Amniotic epithelial cell (primary cell): ENCODE results near the gene DUSP16.

ENCODE experiments used
- DNase-seq: peaks from one replicate; pipeline ENCODE4 v3.0.0-alpha.2; 2010; ENCODE audit warnings: low read depth

Gene DUSP16

DNA sequence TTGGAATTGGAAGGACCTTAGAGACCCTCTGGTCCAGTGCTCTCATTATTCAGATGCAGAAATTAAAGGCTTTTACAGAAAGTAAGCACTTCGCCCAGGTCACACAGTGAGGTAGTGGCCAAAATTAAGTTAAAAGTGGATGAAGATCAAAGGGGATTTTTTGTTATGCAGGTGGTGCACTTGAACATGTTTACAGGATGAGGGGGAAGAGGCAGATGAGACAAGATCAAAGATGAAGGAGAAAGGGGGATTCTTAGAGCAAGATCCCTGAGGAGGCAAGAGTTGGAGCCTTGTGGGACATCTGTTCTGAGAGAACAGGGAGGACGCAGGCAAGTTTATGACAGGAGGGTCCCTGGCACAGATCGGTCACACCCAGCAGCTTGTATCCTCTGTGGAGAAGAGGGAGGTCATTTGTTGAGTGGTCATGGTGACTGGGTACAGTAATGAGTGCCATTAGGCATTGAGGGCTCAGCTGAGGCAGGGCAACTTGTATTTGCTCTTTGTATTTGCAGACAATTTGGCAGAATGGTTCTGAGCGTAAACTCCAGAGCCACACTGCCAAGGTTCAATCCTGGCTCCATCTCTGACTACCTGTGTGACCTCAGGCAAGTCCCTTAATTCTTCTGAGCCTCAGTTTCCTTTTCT lies 121.8 kb downstream of the DUSP16 start:
- DNase-seq: no peak

DNA sequence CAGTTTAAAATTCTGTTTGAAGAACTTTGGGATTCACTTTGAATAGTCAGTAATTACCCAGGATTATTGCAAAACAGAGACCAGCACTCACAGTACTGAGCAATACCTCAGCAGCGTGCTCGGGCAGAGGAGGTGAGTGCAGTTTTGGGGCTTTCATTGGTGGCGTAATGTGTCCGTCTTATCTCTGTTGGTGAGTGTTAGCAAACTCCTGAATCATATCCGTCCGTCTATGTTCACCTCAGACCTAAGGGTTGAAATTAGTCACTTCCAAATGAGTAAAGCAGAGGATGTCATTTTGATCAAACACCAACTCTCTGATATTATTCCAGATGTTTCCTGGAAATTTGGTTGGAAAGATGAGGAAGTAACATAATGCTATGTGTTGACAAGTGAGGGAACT lies 123.0 kb downstream of the DUSP16 start:
- peak; percentile 98 for DNase-seq

DNA sequence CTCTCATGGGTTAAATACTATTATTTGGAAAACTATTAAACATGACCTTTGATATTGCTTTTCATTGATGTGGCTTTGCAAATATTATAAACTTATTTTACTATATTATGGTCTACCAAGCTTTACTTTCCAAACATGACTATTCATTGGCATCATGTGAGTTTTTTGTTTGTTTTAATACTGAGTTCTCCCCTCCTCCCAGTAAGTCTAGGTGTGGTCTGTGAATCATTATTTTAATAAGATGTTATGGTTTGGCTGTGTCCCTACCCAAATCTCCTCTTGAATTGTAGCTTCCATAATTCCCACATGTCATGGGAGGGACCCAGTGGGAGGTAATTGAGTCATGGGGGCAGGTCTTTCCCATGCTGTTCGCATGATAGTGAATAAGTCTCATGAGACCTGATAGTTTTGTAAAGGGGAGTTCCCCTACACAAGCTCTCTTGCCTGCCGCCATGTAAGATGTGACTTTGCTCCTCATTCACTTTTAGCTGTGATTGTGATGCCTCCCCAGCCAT lies 125.8 kb downstream of the DUSP16 start:
- DNase-seq: no peak

DNA sequence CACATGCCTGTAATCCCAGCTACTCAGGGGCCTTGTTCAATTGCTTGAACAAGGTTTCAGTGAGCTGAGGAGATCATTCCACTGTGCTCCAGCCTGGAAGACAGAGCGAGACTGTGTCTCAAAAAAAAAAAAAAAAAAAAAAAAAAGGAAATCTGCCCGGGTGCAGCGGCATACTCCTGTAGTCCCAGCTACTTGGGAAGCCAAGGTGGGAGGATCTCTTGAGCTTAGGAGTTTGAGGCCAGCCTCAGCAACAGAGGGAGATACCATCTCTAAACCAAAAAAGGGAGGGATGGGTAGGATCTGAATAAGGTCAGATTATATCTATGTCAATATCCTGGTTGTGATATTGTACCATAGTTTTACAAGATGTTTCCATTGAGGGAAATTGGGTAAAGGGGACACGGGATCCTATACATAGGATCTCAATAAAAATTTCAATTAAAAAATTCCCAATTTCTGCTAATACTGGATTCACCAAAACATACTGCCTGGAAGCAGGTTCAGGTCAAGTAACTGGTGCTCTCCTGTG lies 129.4 kb downstream of the DUSP16 start:
- no peak for DNase-seq

DNA sequence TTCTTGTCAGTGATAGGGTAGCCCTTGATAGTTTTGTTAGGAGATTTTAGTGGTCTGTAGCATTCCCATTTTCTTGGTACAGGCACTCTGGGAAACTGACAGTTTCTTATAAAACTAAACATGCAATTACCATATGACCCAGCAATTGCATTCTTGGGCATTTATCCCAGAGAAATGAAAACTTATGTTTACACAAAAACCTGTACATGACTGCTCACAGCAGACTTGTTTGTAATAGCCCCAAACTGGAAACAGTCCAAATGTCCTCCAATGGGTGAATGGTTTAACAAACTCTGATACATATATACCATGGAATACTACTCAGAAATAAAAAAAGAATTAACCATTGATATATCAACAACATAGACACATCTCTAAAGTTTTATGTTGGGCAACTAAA lies 130.3 kb downstream of the DUSP16 start:
- peak; percentile 75 for DNase-seq

DNA sequence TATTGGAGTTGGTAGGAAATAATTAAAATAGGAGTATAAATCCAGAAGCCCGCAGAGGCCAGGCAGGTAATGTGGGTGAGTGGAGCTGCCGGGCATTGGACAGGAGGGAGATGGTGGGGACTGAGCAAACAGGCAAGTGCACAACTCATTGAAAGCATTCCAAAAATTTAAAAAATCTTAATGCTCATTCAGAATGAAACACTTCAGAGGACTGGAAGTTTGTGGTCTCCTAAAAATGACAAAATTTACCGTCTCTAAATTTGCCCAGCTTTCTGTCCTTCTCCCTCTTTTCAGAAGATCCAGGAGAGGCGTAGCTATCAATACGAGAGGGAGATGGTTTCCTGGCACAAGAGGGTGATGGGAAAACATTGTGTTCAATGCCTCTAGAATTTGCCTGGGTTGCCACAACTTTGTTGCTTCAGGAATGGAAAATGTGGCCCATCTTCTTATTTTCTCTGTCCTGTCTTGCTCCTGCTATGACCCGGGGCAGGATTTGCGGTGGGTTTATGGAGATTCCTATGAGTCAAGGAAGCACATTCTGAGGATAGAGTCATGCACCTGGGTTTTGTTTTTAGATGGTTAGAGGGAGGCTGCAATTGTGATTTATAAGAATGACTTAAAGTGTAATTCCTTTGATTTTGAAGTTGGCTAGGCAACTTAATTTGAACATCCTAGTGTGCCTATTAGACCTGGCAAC lies 133.6 kb downstream of the DUSP16 start:
- DNase-seq: no peak

DNA sequence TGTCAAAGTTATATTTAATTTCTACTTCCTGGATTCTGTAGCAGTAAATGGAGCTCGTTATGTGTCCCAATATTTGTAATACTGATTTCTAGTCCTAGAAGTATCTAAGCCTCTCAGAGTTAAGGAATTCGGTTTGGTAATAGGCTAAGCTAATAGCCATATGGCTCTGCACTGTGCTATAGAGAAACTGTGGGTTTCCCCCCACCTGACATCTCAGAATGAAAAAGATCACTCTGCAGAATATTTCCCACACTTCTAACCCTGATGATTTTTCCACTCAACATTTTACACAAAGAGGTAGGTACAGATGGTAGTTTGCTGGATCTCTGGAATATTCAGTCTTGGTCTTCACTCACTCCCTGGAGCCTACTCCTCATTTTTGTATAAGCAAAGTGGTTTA lies 134.6 kb downstream of the DUSP16 start:
- no peak for DNase-seq

DNA sequence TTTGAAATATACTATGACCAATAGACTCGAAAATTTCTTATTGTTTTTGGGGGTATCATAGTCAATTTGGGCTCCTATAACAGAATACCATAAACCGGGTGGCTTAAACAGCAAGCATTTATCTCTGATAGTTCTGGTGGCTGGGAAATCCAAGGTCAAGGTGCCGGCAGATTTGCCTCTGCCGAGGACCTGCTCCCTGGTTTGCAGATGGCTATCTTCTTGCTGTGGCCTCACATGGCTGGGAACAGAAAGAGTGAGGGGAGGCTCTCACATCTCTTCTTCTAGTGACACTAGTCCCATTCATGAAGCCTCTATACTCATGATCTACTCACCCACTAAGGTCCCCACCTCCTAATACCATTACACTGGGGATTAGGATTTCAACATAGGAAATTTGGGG lies 135.1 kb downstream of the DUSP16 start:
- DNase-seq: no peak

DNA sequence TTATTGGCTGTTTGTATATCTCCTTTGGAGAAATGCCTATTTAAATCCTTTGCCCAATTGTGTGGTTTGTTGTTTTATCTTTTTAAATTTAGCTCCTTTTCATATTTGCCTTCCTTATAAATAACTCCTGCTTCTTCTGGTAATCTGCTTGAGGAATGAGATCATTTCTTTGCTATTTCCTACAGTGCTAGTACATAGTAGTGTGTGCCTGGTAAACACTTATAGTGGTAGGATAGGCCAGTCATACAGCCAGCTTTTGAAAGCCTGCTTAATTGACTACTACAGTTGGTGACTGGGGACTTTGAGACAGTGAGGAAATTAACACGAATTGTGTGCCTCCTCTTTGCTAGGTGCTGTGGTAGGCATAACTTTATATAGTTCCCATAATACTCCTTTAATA lies 137.0 kb downstream of the DUSP16 start:
- DNase-seq: peak; percentile 52

DNA sequence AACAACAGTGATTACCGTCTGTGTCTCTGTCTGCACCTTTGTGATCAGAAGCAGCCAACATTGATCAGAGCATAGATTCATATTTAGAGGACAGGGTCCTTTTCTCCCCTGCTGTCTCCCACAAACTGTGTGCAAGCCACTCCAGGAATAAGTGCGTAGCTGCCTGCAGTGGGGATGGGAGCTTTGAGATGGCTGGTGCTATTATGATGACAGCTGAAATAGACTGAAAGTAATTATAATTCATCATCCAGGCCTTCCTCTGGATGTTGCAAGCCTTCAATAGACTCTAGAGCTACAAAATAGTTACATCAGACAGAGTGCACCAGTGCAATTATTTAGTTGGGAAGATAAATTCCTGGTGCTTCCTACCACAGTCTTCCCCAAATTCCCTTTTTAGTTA lies 137.7 kb downstream of the DUSP16 start:
- peak; percentile 21 for DNase-seq
